ENCODE data around the gene NPEPPS. TPM values are rescaled to one million over a fixed set of nuclear protein-coding genes. Genes with fewer than 3 reads are reported as not detected.

NPEPPS gene
- total and polyA plus RNA-seq, 9 donors = 55.2 to 178 (median 104) TPM

DNA sequence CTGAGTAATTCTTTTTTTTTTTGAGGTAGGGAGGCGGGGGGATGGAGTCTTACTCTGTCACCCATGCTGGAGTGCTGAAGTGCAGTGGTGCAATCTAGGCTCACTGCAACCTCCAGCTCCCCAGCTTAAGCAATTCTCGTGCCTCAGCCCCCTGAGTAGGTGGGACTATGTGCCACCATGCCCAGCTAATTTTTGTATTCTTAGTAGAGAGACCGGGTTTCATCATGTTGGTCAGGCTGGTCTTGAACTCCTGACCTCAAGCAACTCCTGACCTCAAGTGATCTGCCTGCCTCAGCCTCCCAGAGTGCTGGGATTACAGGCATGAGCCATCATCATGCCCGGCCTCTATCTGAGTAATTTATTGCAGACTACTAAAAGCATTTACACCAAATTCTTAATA, 138.2 kb downstream of the NPEPPS start:
- TF ChIP-seq EP300 (IDR thresholded peaks at IDR 0.05) = no peak
- no peak for TF ChIP-seq POLR2A (IDR thresholded peaks at IDR 0.05)
- TF ChIP-seq, protein P1, sequence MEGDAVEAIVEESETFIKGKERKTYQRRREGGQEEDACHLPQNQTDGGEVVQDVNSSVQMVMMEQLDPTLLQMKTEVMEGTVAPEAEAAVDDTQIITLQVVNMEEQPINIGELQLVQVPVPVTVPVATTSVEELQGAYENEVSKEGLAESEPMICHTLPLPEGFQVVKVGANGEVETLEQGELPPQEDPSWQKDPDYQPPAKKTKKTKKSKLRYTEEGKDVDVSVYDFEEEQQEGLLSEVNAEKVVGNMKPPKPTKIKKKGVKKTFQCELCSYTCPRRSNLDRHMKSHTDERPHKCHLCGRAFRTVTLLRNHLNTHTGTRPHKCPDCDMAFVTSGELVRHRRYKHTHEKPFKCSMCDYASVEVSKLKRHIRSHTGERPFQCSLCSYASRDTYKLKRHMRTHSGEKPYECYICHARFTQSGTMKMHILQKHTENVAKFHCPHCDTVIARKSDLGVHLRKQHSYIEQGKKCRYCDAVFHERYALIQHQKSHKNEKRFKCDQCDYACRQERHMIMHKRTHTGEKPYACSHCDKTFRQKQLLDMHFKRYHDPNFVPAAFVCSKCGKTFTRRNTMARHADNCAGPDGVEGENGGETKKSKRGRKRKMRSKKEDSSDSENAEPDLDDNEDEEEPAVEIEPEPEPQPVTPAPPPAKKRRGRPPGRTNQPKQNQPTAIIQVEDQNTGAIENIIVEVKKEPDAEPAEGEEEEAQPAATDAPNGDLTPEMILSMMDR (IDR thresholded peaks at IDR 0.05) = no peak
- H3K27ac ChIP-seq = no peak overlapping the region
- DNase-seq = no peak
- H3K4me1 ChIP-seq (ENCODE audit: insufficient read depth) = no peaks in the 10 kb centered on the region
- WGBS, 3 donors = 70 to 87% (median 78%) methylated on average over 4 of the region's 4 CpGs
- H3K27me3 ChIP-seq = no peaks in the 10 kb centered on the region
- H3K4me3 ChIP-seq = no peak overlapping the region
- intact Hi-C loops (cut with DNase I) = no loop called here
- H3K9me3 ChIP-seq = no peaks in the 10 kb centered on the region
- no peaks in the 10 kb centered on the region for H3K36me3 ChIP-seq

DNA sequence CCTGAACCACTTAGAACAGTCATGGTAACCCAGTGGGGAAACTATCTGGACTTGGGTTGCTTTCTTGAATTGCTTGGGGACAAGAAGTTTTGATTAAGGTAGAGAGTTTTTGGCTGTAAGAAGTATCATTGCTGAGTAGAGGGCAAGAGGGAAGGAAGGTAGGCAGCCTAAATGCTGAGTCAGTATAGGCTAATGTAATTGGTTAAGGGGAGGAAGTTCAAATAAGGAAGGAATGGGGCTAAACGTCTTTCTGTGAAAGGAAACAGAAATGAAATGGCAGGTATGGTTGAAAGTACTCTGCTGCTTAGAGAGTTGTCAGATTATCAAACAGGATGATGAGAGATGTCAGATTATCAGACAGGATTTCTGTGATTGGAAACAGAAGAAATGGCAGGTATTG, 139.2 kb downstream of the NPEPPS start:
- WGBS, 3 donors = 20 to 31% (median 24%) methylated on average over 1 of the region's 1 CpG
- Histone ChIP-seq H3K27me3 (no peaks in the 10 kb centered on the region), H3K4me1 (ENCODE audit: insufficient read depth) (no peaks in the 10 kb centered on the region), H3K4me3 (no peak overlapping the region), H3K27ac (no peak overlapping the region), H3K36me3 (no peaks in the 10 kb centered on the region), H3K9me3 (no peaks in the 10 kb centered on the region)
- TF ChIP-seq EP300 (IDR thresholded peaks at IDR 0.05) = no peak
- TF ChIP-seq, protein P1 (IDR thresholded peaks at IDR 0.05) = no peak
- TF ChIP-seq POLR2A (IDR thresholded peaks at IDR 0.05) = no peak
- DNase-seq = no peak
- intact Hi-C loops (cut with DNase I) = no loop called here

Small RNAs within 50 kb of the gene (small RNA-seq; reads per million reads assigned to genes)
- not detected for gene RF00019

Other genes with a start within 250 kb of the NPEPPS start
- 10 to 100 TPM in 1 of 7 donors, 1 to 10 TPM in 6; 6.4 to 11.5 (median 9.3) TPM for gene EFCAB13, start 207.2 kb upstream of the NPEPPS start, total RNA-seq
- gene EFCAB13, start 207.2 kb upstream of the NPEPPS start, polyA plus RNA-seq = 1 to 10 TPM; 3.2 to 9.1 TPM
- 100 to 1,000 TPM; 119 to 346 (median 256) TPM for gene KPNB1, start 118.8 kb downstream of the NPEPPS start, total RNA-seq
- gene KPNB1, start 118.8 kb downstream of the NPEPPS start, polyA plus RNA-seq = 100 to 1,000 TPM in 1 of 2 donors, 10 to 100 TPM in 1; 63.4 to 236 TPM
- gene TBKBP1, start 163.1 kb downstream of the NPEPPS start, total RNA-seq = 10 to 100 TPM in 5 of 7 donors, 1 to 10 TPM in 2; 6.0 to 28.8 (median 22.8) TPM
- gene TBKBP1, start 163.1 kb downstream of the NPEPPS start, polyA plus RNA-seq = 10 to 100 TPM; 10.4 to 24.0 TPM
- 1 to 10 TPM in 1 of 7 donors, under 1 TPM in 5, not detected in 1; 0.20 to 1.4 (median 0.33) TPM for gene TBX21, start 202.1 kb downstream of the NPEPPS start, total RNA-seq
- under 1 TPM; 0.12 to 0.70 TPM for gene TBX21, start 202.1 kb downstream of the NPEPPS start, polyA plus RNA-seq

Data from ovary (tissue), 9 donors.